Spleen (tissue), 11 donors: ENCODE measurements around the gene PCDHGA8. TPM values are rescaled to one million over a fixed set of nuclear protein-coding genes. Genes with fewer than 3 reads are reported as not detected.
"Not testable (repeated sequence)": the region's sequence is repeated elsewhere in the genome, so short reads cannot be mapped to it uniquely, and the experiment has no call there.

Experiments
- DNase-seq: peaks from one replicate; pipeline ENCODE4 v3.0.0-alpha.2; 2020
- H3K27ac ChIP-seq, 8 donors: fragments of 200-600 bp; sonication (generic) in 7 of 8; 1 replicate in 4 of 8; 2 replicates in 4 of 8; pipeline versions ENCODE4 v1.5.0 to v1.8.0; 2016 to 2021; ENCODE audit warnings: inconsistent platforms in 4 of 8, mild to moderate bottlenecking in 4 of 8, moderate library complexity in 1 of 8
- H3K27me3 ChIP-seq, 7 donors: fragments of 200-600 bp; sonication (generic) in 6 of 7; replicated peaks in 1 of 7; 1 replicate in 4 of 7; 2 replicates in 3 of 7; pipeline versions ENCODE4 v1.5.0 to v1.8.0; 2016 to 2021; ENCODE audit warnings: inconsistent platforms in 3 of 7, mild to moderate bottlenecking in 1 of 7
- H3K36me3 ChIP-seq, 6 donors: fragments of 200-600 bp; sonication (generic) in 5 of 6; 1 replicate in 4 of 6; 2 replicates in 2 of 6; pipeline versions ENCODE4 v1.5.0 to v1.8.0; 2016 to 2021; ENCODE audit warnings: inconsistent platforms in 2 of 6
- H3K4me1 ChIP-seq, 6 donors: fragments of 200-600 bp; sonication (generic) in 5 of 6; 1 replicate in 3 of 6; 2 replicates in 3 of 6; pipeline versions ENCODE4 v1.5.0 to v1.8.0; 2016 to 2021; ENCODE audit warnings: inconsistent platforms in 3 of 6
- H3K4me3 ChIP-seq, 8 donors: fragments of 200-600 bp; sonication (generic) in 7 of 8; 1 replicate in 4 of 8; 2 replicates in 4 of 8; pipeline versions ENCODE4 v1.5.0 to v1.8.0; 2016 to 2021; ENCODE audit warnings: inconsistent platforms in 4 of 8, mild to moderate bottlenecking in 4 of 8, moderate library complexity in 2 of 8
- H3K9me3 ChIP-seq, 8 donors: fragments of 200-600 bp; sonication (generic) in 7 of 8; 1 replicate in 4 of 8; 2 replicates in 4 of 8; pipeline versions ENCODE4 v1.5.0 to v1.8.0; 2016 to 2021; ENCODE audit warnings: inconsistent platforms in 4 of 8
- POLR2A ChIP-seq, 3 donors: fragments of 450-650 bp; IDR thresholded peaks; one replicate each; pipeline ENCODE4 v1.5.1; 2017; ENCODE audit warnings: antibody characterized with exemption in 3 of 3, mild to moderate bottlenecking in 1 of 3
- POLR2AphosphoS5 ChIP-seq, 3 donors: sonication (generic); formaldehyde crosslinking; IDR thresholded peaks; one replicate each; pipeline ENCODE4 v1.5.1; 2017; ENCODE audit warnings: antibody characterized with exemption in 3 of 3
- WGBS, 5 donors: extraction: QIAGEN DNeasy Blood & Tissue Kit in 3 of 5; methylation state at CpG; one replicate each; pipeline versions ENCODE4 v1.1.5 to v1.1.7; 2013 to 2018; 5-methylcytosine and 5-hydroxymethylcytosine counted together
- intact Hi-C: fragments of 100-400 bp; cut with DNase I; formaldehyde crosslinking; loops from one replicate; pipeline ENCODE4 v1.15.0; 2023; ENCODE audit warnings: low total_unique reads
- polyA plus RNA-seq, 3 donors: library from polyadenylated mRNA; stranded (reverse); fragments of 200-250 nt; gene quantifications; one replicate each; pipeline ENCODE4 v1.2.1, GENCODE V29; 2013
- total RNA-seq, 7 donors: library from RNA; depleted of rRNA in 3 of 7; stranded (reverse); fragments of >200 nt in 3 of 7; fragmentation: NEBNext Ultra II Directional in 4 of 7; extraction: Animal tissue kit (Norgen Biotek cat#: 25700) in 4 of 7; gene quantifications; one replicate each; pipeline versions ENCODE4 v1.1.0 to v1.2.1, GENCODE V29; 2016 to 2021
- TF ChIP-seq, protein P1 (sequence below), 11 experiments: fragments of 200-600 bp in 7 of 11; fragments of 450-650 bp in 4 of 11; sonication (generic) in 4 of 11; IDR thresholded peaks in 8 of 11; conservative IDR thresholded peaks in 3 of 11; 1 replicate in 7 of 11; 2 replicates in 4 of 11; pipeline versions ENCODE4 v1.4.0 to v1.8.0; 2016 to 2021; ENCODE audit warnings: antibody characterized with exemption in 11 of 11, inconsistent platforms in 4 of 11, mild to moderate bottlenecking in 1 of 11
- donor health status: healthy with polysubstance abuse.
- donor health status: DM: no; HTN: no; CAD: no; lungs with moderate emphysema.
- donor health status: DM: no; HTN: no; CAD: no.
- donor health status: Bipolar disorder and iron deficiency.
- donor health status: healthy.
- donor health status: DM: no; HTN: no; CAD: no.
- donor health status: DM: yes; HTN: yes; CAD: no.

Gene PCDHGA8
- total and polyA plus RNA-seq, 10 donors = 0.04 to 3.9 (median 1.7) TPM; not detected in 1

DNA sequence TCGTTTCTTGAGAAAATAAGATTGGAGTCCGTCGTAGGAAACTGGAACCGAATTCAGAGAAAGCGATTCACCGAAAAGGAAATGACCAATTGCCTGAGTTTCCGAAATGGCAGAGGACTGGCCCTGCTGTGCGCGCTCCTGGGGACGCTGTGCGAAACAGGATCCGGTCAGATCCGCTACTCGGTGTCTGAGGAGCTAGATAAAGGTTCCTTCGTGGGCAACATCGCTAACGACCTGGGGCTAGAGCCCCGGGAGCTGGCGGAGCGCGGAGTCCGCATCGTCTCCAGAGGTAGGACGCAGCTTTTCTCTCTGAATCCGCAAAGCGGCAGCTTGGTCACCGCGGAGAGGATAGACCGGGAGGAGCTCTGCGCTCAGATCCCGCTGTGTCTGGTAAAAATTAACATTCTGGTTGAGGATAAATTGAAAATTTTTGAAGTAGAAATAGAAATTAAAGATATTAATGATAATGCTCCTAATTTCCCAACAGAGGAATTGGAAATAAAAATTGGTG is 48.4 kb upstream of the PCDHGA8 start:
- Histone ChIP-seq H3K27me3 (peaks cover 0 to 100% (median 7%) of the 10 kb centered on the region in 7 donors), H3K27ac (no peak overlapping the region), H3K9me3 (peaks cover 0 to 100% (median 94%) of the 10 kb centered on the region in 8 donors), H3K4me3 (peak overlapping the region in 2 of 8 donors; percentile 10 to 42), H3K36me3 (no peaks in the 10 kb centered on the region), H3K4me1 (no peaks in the 10 kb centered on the region)
- DNase-seq = no peak
- intact Hi-C loops = no loop called here
- TF ChIP-seq, protein P1, sequence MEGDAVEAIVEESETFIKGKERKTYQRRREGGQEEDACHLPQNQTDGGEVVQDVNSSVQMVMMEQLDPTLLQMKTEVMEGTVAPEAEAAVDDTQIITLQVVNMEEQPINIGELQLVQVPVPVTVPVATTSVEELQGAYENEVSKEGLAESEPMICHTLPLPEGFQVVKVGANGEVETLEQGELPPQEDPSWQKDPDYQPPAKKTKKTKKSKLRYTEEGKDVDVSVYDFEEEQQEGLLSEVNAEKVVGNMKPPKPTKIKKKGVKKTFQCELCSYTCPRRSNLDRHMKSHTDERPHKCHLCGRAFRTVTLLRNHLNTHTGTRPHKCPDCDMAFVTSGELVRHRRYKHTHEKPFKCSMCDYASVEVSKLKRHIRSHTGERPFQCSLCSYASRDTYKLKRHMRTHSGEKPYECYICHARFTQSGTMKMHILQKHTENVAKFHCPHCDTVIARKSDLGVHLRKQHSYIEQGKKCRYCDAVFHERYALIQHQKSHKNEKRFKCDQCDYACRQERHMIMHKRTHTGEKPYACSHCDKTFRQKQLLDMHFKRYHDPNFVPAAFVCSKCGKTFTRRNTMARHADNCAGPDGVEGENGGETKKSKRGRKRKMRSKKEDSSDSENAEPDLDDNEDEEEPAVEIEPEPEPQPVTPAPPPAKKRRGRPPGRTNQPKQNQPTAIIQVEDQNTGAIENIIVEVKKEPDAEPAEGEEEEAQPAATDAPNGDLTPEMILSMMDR (IDR thresholded peaks at IDR 0.05 in 8 of 11, conservative IDR thresholded peaks at IDR 0.05 in 3 of 11) = no peak
- TF ChIP-seq POLR2AphosphoS5 (IDR thresholded peaks at IDR 0.05) = no peak
- no peak for TF ChIP-seq POLR2A (IDR thresholded peaks at IDR 0.05)
- WGBS, 5 donors = 29 to 42% (median 32%) methylated on average over 31 of the region's 31 CpGs

DNA sequence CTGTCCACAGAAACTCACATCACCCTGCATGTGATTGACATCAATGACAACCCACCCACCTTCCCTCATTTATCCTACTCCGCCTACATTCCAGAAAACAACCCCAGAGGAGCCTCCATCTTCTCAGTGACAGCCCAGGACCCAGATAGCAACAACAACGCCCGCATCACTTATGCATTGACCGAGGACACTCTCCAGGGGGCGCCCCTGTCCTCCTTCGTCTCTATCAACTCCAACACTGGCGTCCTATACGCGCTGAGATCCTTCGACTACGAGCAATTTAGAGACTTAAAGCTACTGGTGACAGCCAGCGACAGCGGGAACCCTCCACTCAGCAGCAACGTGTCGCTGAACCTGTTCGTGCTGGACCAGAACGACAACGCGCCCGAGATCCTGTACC is 47.1 kb upstream of the PCDHGA8 start:
- no peaks in the 10 kb centered on the region for H3K4me1 ChIP-seq
- TF ChIP-seq POLR2AphosphoS5 (IDR thresholded peaks at IDR 0.05) = no peak
- TF ChIP-seq, protein P1 (IDR thresholded peaks at IDR 0.05 in 8 of 11, conservative IDR thresholded peaks at IDR 0.05 in 3 of 11) = no peak
- TF ChIP-seq POLR2A (IDR thresholded peaks at IDR 0.05) = no peak
- WGBS, 5 donors = 36 to 50% (median 39%) methylated on average over 13 to 20 of the region's 20 CpGs
- H3K27me3 ChIP-seq = peaks cover 0 to 97% (median 8%) of the 10 kb centered on the region in 7 donors
- peaks cover 0 to 98% (median 93%) of the 10 kb centered on the region in 8 donors for H3K9me3 ChIP-seq
- no peak overlapping the region for H3K27ac ChIP-seq
- H3K36me3 ChIP-seq = no peaks in the 10 kb centered on the region
- no peak overlapping the region for H3K4me3 ChIP-seq
- intact Hi-C loops = no loop called here
- no peak for DNase-seq

DNA sequence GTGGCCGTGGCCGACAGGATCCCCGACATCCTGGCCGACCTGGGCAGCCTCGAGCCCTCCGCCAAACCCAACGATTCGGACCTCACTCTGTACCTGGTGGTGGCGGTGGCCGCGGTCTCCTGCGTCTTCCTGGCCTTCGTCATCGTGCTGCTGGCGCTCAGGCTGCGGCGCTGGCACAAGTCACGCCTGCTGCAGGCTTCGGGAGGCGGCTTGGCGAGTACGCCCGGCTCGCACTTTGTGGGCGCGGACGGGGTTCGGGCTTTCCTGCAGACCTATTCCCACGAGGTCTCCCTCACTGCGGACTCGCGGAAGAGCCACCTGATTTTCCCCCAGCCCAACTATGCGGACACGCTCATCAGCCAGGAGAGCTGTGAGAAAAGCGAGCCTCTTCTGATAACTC is 46.4 kb upstream of the PCDHGA8 start:
- WGBS, 5 donors = 36 to 66% (median 41%) methylated on average over 7 to 27 of the region's 35 CpGs
- H3K4me3 ChIP-seq, DNase-seq, H3K4me1 ChIP-seq, H3K36me3 ChIP-seq, intact Hi-C loops, H3K27ac ChIP-seq: not testable (repeated sequence)
- peaks cover 0 to 97% (median 13%) of the 10 kb centered on the region in 7 donors for H3K27me3 ChIP-seq
- peaks cover 0 to 98% (median 93%) of the 10 kb centered on the region in 8 donors for H3K9me3 ChIP-seq

DNA sequence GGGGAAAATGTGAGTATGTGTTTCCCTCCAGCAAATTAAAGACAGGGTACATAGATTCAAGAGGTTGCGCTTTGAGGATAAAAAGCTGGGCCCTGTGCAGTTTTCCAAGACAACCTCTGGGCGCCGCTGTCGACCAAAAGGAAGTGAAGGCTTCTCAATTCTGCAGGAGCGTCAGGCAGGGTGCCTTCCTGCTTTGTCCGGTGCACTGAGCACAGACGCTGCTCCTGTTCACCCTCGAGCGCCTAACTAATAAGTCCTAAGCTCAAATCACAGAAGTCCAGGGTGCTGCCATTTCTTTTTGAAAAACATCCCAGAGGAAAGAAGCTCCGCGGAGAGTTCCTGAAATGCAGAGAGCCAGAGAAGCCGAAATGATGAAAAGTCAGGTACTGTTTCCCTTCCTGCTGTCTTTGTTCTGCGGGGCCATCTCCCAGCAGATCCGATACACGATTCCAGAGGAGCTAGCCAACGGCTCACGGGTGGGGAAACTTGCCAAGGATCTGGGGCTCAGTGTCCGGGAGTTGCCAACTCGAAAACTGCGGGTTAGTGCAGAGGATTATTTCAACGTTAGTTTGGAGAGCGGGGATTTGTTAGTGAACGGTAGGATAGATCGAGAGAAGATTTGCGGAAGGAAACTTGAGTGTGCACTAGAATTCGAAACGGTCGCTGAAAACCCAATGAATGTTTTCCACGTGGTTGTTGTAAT is 42.4 kb upstream of the PCDHGA8 start, which contains the start of gene PCDHGB1:
TSS of gene PCDHGB1 (plus strand) at position 183 of the 703 bp plus-strand sequence. CDS start at position 345, 162 bp downstream.
- WGBS, 5 donors = 20 to 33% (median 28%) methylated on average over 29 of the region's 29 CpGs
- DNase-seq = no peak
- H3K27me3 ChIP-seq = peaks cover 0 to 95% (median 21%) of the 10 kb centered on the region in 7 donors
- H3K9me3 ChIP-seq = peaks cover 0 to 98% (median 83%) of the 10 kb centered on the region in 8 donors
- peak within 1 kb of the TSS in 2 of 8 donors; percentile 2 to 49 for H3K4me3 ChIP-seq
- H3K4me1 ChIP-seq = no peaks in the 10 kb centered on the region
- TF ChIP-seq, protein P1 (IDR thresholded peaks at IDR 0.05 in 8 of 11, conservative IDR thresholded peaks at IDR 0.05 in 3 of 11) = peak in 2 of 11 experiments; percentile 23 to 32
- TF ChIP-seq POLR2A (IDR thresholded peaks at IDR 0.05) = no peak
- no peaks in the 10 kb centered on the region for H3K36me3 ChIP-seq
- intact Hi-C loops = no loop called here
- no peak within 1 kb of the TSS for H3K27ac ChIP-seq
